K562 (cell line): ENCODE measurements around the gene LATS1. TPM values are rescaled to one million over a fixed set of nuclear protein-coding genes. Genes with fewer than 3 reads are reported as not detected.

ENCODE experiments used
- ATAC-seq: fragments of 200-7000 bp; cut with Tn5 transposase; 3 replicates; pipeline ENCODE4 v1.9.1; 2020; ENCODE audit warnings: moderate library complexity
- BruUV-seq: library from RNA; stranded (reverse); fragments of 400-500 nt; replicated peaks from 2 replicates; lab custom pipeline; 2021; lab: Mats Ljungman, UMichigan
- CTCF ChIA-PET: fragments of 300-600 bp; formaldehyde crosslinking; extraction: SDS; loops from one replicate; lab custom pipeline; 2021; ENCODE audit warnings: low intra/inter-chr PET ratio; lab: Yijun Ruan, JAX
- POLR2A ChIA-PET: fragments of 300-600, 350-650 bp; sonication (Branson Sonifier 250); formaldehyde crosslinking; extraction: SDS; loops from one replicate; lab custom pipeline; 2021; ENCODE audit warnings: antibody characterized with exemption, inconsistent platforms; lab: Yijun Ruan, JAX
- DNase-seq, 4 experiments: peaks; one replicate each; pipeline versions ENCODE4 v3.0.0 to v3.0.0-alpha.2; 2011 to 2018; ENCODE audit warnings: low spot score in 3 of 4, mixed read lengths in 3 of 4; ENCODE audit errors: extremely low read depth in 1 of 4
- FAIRE-seq: peaks from 2 replicates; lab custom pipeline; 2011; peaks lifted over from hg19 to GRCh38; lab: Jason Lieb, UNC
- H2AFZ ChIP-seq: 2 replicates; pipeline ENCODE4 v1.6.0; 2011; ENCODE audit warnings: low read depth, low read length, control low read depth, inconsistent platforms
- H3K27ac ChIP-seq: fragments of 200-600 bp; 3 replicates; pipeline ENCODE4 v1.8.0; 2011; ENCODE audit warnings: low read depth, mild to moderate bottlenecking, control low read depth, inconsistent platforms, low read length, moderate library complexity, mixed read lengths; ENCODE audit errors: extremely low read depth
- H3K27me3 ChIP-seq, 2 experiments: fragments of 300-600 bp in 1 of 2; 2 replicates in 1 of 2; 3 replicates in 1 of 2; pipeline versions ENCODE4 v1.6.0 to v1.8.0; 2011; ENCODE audit warnings: inconsistent platforms in 2 of 2, low read length in 2 of 2, mild to moderate bottlenecking in 1 of 2, mixed read lengths in 1 of 2, moderate library complexity in 1 of 2; ENCODE audit not compliant: control insufficient read depth in 2 of 2, insufficient read depth in 2 of 2
- H3K36me3 ChIP-seq: fragments of 300-600 bp; 3 replicates; pipeline ENCODE4 v1.8.0; 2011; ENCODE audit warnings: mild to moderate bottlenecking, low read length, inconsistent platforms; ENCODE audit not compliant: control insufficient read depth, insufficient read depth
- H3K4me1 ChIP-seq, 2 experiments: fragments of 200-600 bp in 1 of 2; replicated peaks in 1 of 2; 2 replicates in 1 of 2; 3 replicates in 1 of 2; pipeline versions ENCODE4 v1.5.1 to v1.8.0; 2011; ENCODE audit warnings: inconsistent platforms in 2 of 2, low read length in 2 of 2, mild to moderate bottlenecking in 1 of 2, mixed read lengths in 1 of 2, moderate library complexity in 1 of 2; ENCODE audit not compliant: control insufficient read depth in 2 of 2, insufficient read depth in 2 of 2
- H3K4me2 ChIP-seq: 2 replicates; pipeline ENCODE4 v1.6.1; 2011; ENCODE audit warnings: low read length, control low read depth, inconsistent platforms, mixed read lengths; ENCODE audit not compliant: insufficient read depth
- H3K4me3 ChIP-seq: fragments of 200-600 bp; sonication (generic), shearing (Covaris generic); 2 replicates; pipeline ENCODE4 v1.5.1; 2016; ENCODE audit warnings: control low read depth, inconsistent platforms
- H3K79me2 ChIP-seq: fragments of 200-600 bp; 3 replicates; pipeline ENCODE4 v1.8.0; 2011; ENCODE audit warnings: low read length, inconsistent platforms; ENCODE audit not compliant: control insufficient read depth, insufficient read depth
- H3K9ac ChIP-seq, 2 experiments: 2 replicates each; pipeline versions ENCODE4 v1.6.0 to v1.6.1; 2011; ENCODE audit warnings: low read depth in 2 of 2, low read length in 2 of 2, control low read depth in 1 of 2, inconsistent platforms in 1 of 2, mild to moderate bottlenecking in 1 of 2, mixed read lengths in 1 of 2; ENCODE audit not compliant: insufficient read depth in 1 of 2
- H3K9me1 ChIP-seq: one replicate; pipeline ENCODE4 v1.6.0; 2011; ENCODE audit warnings: inconsistent platforms, mild to moderate bottlenecking, low read length, moderate library complexity; ENCODE audit not compliant: control insufficient read depth, insufficient read depth
- H3K9me3 ChIP-seq: replicated peaks from 2 replicates; pipeline ENCODE4 v1.5.1; 2011; ENCODE audit warnings: low read depth, low read length, inconsistent platforms; ENCODE audit not compliant: control insufficient read depth, insufficient read depth
- H4K20me1 ChIP-seq: replicated peaks from 2 replicates; pipeline ENCODE4 v1.6.1; 2011; ENCODE audit warnings: low read length, inconsistent platforms, mixed read lengths; ENCODE audit not compliant: control insufficient read depth, insufficient read depth
- C11orf30 ChIP-seq: fragments of 450-650 bp; IDR thresholded peaks from 2 replicates; pipeline ENCODE4 v1.6.1; 2016; ENCODE audit warnings: low read depth, mild to moderate bottlenecking
- MXI1 ChIP-seq: IDR thresholded peaks from 2 replicates; pipeline ENCODE4 v1.6.1; 2011; ENCODE audit warnings: low read depth, mild to moderate bottlenecking, improper control_type of control experiment, low read length
- NCOA2 ChIP-seq, 2 experiments: fragments of 450-650 bp; IDR thresholded peaks; 2 replicates each; pipeline ENCODE4 v1.6.1; 2018; ENCODE audit warnings: mild to moderate bottlenecking in 2 of 2, moderate library complexity in 1 of 2; ENCODE audit not compliant: partially characterized antibody in 2 of 2
- NR3C1 ChIP-seq: sonication (generic); formaldehyde crosslinking; IDR thresholded peaks from 2 replicates; pipeline ENCODE4 v1.8.1; 2022; ENCODE audit warnings: missing genetic modification reagents
- POLR2A ChIP-seq: fragments of 450-650 bp; conservative IDR thresholded peaks from 2 replicates; pipeline ENCODE4 v1.6.1; 2016
- PPARD ChIP-seq: fragments of 250-450 bp; sonication (Bioruptor Pico); IDR thresholded peaks from 2 replicates; pipeline ENCODE4 v1.8.0; 2022; ENCODE audit warnings: inconsistent platforms, mild to moderate bottlenecking, moderate library complexity
- RFX1 ChIP-seq: fragments of 450-650 bp; IDR thresholded peaks from 2 replicates; pipeline ENCODE4 v1.6.1; 2016; ENCODE audit warnings: mild to moderate bottlenecking, moderate library complexity
- SP1 ChIP-seq: sonication (generic); formaldehyde crosslinking; IDR thresholded peaks from 2 replicates; pipeline ENCODE4 v1.8.1; 2022; ENCODE audit warnings: mild to moderate bottlenecking, missing genetic modification reagents
- SP2 ChIP-seq: IDR thresholded peaks from 2 replicates; pipeline ENCODE4 v1.6.1; 2011; ENCODE audit warnings: mild to moderate bottlenecking, low read depth, low read length, moderate library complexity; ENCODE audit not compliant: poor library complexity, severe bottlenecking; ENCODE audit errors: extremely low read depth
- SUPT5H ChIP-seq: fragments of 450-650 bp; IDR thresholded peaks from 2 replicates; pipeline ENCODE4 v1.6.1; 2016
- TARDBP ChIP-seq: fragments of 450-650 bp; IDR thresholded peaks from 2 replicates; pipeline ENCODE4 v1.6.1; 2016
- TEAD2 ChIP-seq: fragments of 450-650 bp; IDR thresholded peaks from 2 replicates; pipeline ENCODE4 v1.6.1; 2016; ENCODE audit warnings: missing genetic modification characterization, control low read depth, missing compliant biosample characterization
- TGIF2 ChIP-seq: sonication (generic); formaldehyde crosslinking; IDR thresholded peaks from 2 replicates; pipeline ENCODE4 v1.8.1; 2022; ENCODE audit warnings: mild to moderate bottlenecking, missing genetic modification reagents, moderate library complexity
- U2AF2 ChIP-seq: fragments of 200-400 bp; formaldehyde crosslinking; optimal IDR thresholded peaks from 2 replicates; pipeline ENCODE3; 2017; ENCODE audit warnings: low read depth, mild to moderate bottlenecking, low read length
- ZNF124 ChIP-seq: sonication (generic); formaldehyde crosslinking; IDR thresholded peaks from 2 replicates; pipeline ENCODE4 v1.8.1; 2022; ENCODE audit warnings: missing genetic modification reagents
- ZNF232 ChIP-seq: sonication (generic); formaldehyde crosslinking; IDR thresholded peaks from 2 replicates; pipeline ENCODE4 v1.8.0; 2022; ENCODE audit warnings: mild to moderate bottlenecking, missing genetic modification reagents
- ZNF280B ChIP-seq: fragments of 250-450 bp; sonication (Bioruptor Pico); IDR thresholded peaks from 2 replicates; pipeline ENCODE4 v1.5.1; 2021; ENCODE audit warnings: mild to moderate bottlenecking
- ZNF316 ChIP-seq: fragments of 450-650 bp; IDR thresholded peaks from 2 replicates; pipeline ENCODE4 v1.6.1; 2016
- ZNF511 ChIP-seq: sonication (generic); formaldehyde crosslinking; IDR thresholded peaks from 2 replicates; pipeline ENCODE4 v1.8.0; 2022; ENCODE audit warnings: mild to moderate bottlenecking, missing genetic modification reagents
- ZNF780A ChIP-seq: fragments of 250-450 bp; sonication (Bioruptor Pico); IDR thresholded peaks from 2 replicates; pipeline ENCODE4 v1.5.0; 2021; ENCODE audit warnings: mild to moderate bottlenecking
- WGBS: fragments of 100-300 bp; shearing (Covaris generic); methylation state at CpG from one replicate; pipeline ENCODE4 v1.1.6; 2016; ENCODE audit warnings: low coverage, mixed read lengths; ENCODE audit not compliant: insufficient coverage; ENCODE audit errors: missing lambda C conversion rate; 5-methylcytosine and 5-hydroxymethylcytosine counted together
- in situ Hi-C: fragments of 300-500 bp; cut with MboI; formaldehyde crosslinking; loops from 4 replicates; pipeline ENCODE4 v1.15.0; 2018; ENCODE audit warnings: inconsistent platforms, mixed read lengths
- intact Hi-C: fragments of 100-400 bp; cut with micrococcal nuclease; formaldehyde crosslinking; loops from 2 replicates; pipeline ENCODE4 v1.14.2; 2022
- polyA plus RNA-seq, 8 experiments: library from polyadenylated mRNA; depleted of rRNA in 4 of 8; stranded (reverse) in 5 of 8; unstranded in 3 of 8; fragments of >200 nt; fragmentation: Nextera tagmentation in 2 of 8; fragmentation: Illumina TruSeq in 1 of 8; extraction: Ambion mirVana in 2 of 8; extraction: Trizol in 1 of 8; gene quantifications; 2 replicates each; pipeline versions ENCODE4 v1.2.1 to v1.2.3, GENCODE V29; 2011 to 2014; ENCODE audit warnings: inconsistent platforms in 1 of 8, missing spikeins in 1 of 8
- total RNA-seq, 7 experiments: library from RNA; depleted of rRNA in 6 of 7; stranded (reverse); fragments of >200 nt in 6 of 7; fragmentation: Illumina TruSeq in 2 of 7; extraction: Trizol in 2 of 7; gene quantifications; 2 replicates each; pipeline versions ENCODE4 v1.2.1 to v1.2.3, GENCODE V29; 2011 to 2021; ENCODE audit warnings: low replicate concordance in 1 of 7
- TF ChIP-seq, protein P1 (sequence below): sonication (generic); formaldehyde crosslinking; IDR thresholded peaks from 2 replicates; pipeline ENCODE4 v1.5.0; 2020; ENCODE audit warnings: missing genetic modification reagents

Gene LATS1
- total and polyA plus RNA-seq, 9 of the 15 experiments (the other 6 are each of a cell fraction or from before 2014, with no cell fraction given): 5.0 to 36.3 (median 18.4) TPM

DNA sequence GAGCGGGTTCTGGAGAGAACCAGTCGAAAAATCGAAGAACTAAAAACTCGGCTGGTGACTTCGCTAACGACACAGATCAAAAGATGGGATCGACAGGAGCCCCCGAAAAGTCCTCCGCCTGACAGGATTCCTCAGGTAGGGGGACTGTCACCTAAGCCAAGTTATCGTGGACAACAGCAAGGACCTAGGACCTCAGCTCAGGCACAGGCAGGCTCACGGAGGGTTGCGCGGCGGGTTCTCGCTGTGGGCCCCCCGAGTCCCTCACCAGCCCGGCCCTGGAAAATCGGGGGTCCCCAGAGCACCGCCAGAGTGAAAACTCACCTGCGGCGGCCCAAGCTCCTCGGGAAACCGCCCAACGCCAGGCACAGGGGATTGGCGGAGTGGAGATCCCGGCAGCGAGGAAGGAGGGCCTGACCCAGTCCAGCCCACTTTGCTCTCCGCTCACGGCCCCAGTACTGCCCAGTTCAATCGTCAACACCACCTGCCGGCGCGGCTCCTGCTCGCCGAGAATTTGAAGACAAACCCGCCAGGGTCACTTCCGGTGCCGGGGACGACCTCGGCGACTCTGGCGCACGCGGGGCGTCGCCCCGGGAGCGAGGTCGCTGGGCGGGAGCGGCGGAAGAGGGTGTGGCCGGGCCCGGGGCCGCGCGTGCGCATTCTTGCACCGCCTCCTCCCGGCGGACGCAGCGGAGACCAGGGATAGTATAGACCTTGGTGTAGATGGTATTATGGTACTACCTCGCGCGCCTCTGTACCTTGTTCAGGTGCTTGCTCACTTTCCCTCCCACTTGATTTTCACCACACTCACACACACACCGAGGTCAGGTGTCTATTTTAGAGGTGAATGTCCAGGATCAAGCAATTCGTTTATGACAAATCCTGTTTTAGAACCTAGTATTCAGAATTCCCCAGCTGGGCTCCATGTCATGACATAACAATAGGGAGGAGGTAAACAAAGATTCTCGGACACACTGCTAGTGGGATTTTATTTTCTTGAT, 69.5 kb downstream of the LATS1 start, which contains the start of gene KATNA1:
KATNA1 (minus strand) TSS at position 567 of the 998 bp plus-strand sequence. CDS start 10,167 bp downstream, outside the sequence.
- FAIRE-seq: peak; percentile 93
- CTCF ChIA-PET: no interaction called here
- intact Hi-C loops: loop anchor here (2.0 to 5.0 kb wide), 2 partner anchors 69 to 104 kb away; partner anchors contain the start of gene LATS1
- peak; percentile 74 for TF ChIP-seq MXI1
- TF ChIP-seq ZNF232: 0 out of 2 replicates have a peak, but pooled peaks have one; percentile 85
- peak; percentile 90 for TF ChIP-seq SUPT5H
- TF ChIP-seq C11orf30: no peak
- no peak for TF ChIP-seq TARDBP
- TF ChIP-seq ZNF511: peak; percentile 94
- TF ChIP-seq POLR2A: peak; percentile 94
- TF ChIP-seq NR3C1 (CRISPR knock-in tag): 0 out of 2 replicates have a peak, but pooled peaks have one; percentile 69
- TF ChIP-seq ZNF780A (CRISPR knock-in tag): no peak
- TF ChIP-seq SP1 (CRISPR knock-in tag): peak; percentile 97
- no peak for TF ChIP-seq ZNF280B
- TF ChIP-seq ZNF124 (CRISPR knock-in tag): no peak
- TF ChIP-seq RFX1: peak; percentile 37; the same call in 1 of the 2 replicates
- TF ChIP-seq TEAD2 (tag): no peak
- TF ChIP-seq, protein P1, sequence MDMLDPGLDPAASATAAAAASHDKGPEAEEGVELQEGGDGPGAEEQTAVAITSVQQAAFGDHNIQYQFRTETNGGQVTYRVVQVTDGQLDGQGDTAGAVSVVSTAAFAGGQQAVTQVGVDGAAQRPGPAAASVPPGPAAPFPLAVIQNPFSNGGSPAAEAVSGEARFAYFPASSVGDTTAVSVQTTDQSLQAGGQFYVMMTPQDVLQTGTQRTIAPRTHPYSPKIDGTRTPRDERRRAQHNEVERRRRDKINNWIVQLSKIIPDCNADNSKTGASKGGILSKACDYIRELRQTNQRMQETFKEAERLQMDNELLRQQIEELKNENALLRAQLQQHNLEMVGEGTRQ (CRISPR knock-in tag): no peak
- no peak for TF ChIP-seq ZNF316
- no peak for TF ChIP-seq NCOA2 (IDR thresholded peaks at IDR 0.05; ENCODE audit: partially characterized antibody in 2 of 2)
- TF ChIP-seq SP2: no peak
- no peak for TF ChIP-seq U2AF2
- TF ChIP-seq TGIF2 (CRISPR knock-in tag): no peak
- no peak for TF ChIP-seq PPARD (CRISPR knock-in tag)

More for the DNA sequence above, 69.5 kb downstream of the LATS1 start, which contains the start of gene KATNA1:
- DNase-seq (peak; percentile 99), ATAC-seq (peak; percentile 96)
- peak within 1 kb of the TSS; percentile 78 for H3K4me3 ChIP-seq
- no peaks in the 10 kb centered on the region for H3K27me3 ChIP-seq
- H3K4me1 ChIP-seq: peaks cover 8 to 16% of the 10 kb centered on the region in 2 experiments; a peak in 4 of 5 replicates
- H3K79me2 ChIP-seq: peaks cover 47% of the 10 kb centered on the region
- peak within 1 kb of the TSS; percentile 100 for H2AFZ ChIP-seq
- H3K9me1 ChIP-seq: no peaks in the 10 kb centered on the region
- peaks cover 3% of the 10 kb centered on the region; the same call in 2 of the 3 replicates for H3K36me3 ChIP-seq
- under 1% methylated on average over 67 of the region's 69 CpGs for WGBS
- no peaks in the 10 kb centered on the region for H3K9me3 ChIP-seq
- TSS peak; percentile 64 for BruUV-seq
- H3K4me2 ChIP-seq: peak within 1 kb of the TSS; percentile 94
- in situ Hi-C loops: no loop called here
- POLR2A ChIA-PET: interaction anchor here (0.6 to 3.0 kb wide), 12 partner anchors 9 to 1900 kb away, joined by 3 to 24 read pairs (median 4); partner anchors contain the start of genes GINM1 and NUP43
- peak within 1 kb of the TSS; percentile 95 for H3K27ac ChIP-seq
- H4K20me1 ChIP-seq: no peaks in the 10 kb centered on the region
- peak within 1 kb of the TSS; percentile 94 to 95 for H3K9ac ChIP-seq
